Activated T-helper 1 cell treated with anti-CD3 and anti-CD28 coated beads, Interleukin-12 subunit alpha, Interleukin-12 subunit beta, Interleukin-2, Interleukin-4 antibody, amounts not matched to agents 30 ng/mL and 10 ng/mL and 1 ng/mL, durations not matched to agents 14 hours and 24 hours and 36 hours (primary cell): ENCODE data around the gene RIPOR2. TPM values are rescaled to one million over a fixed set of nuclear protein-coding genes. Genes with fewer than 3 reads are reported as not detected.
"Not testable (repeated sequence)": the region's sequence is repeated elsewhere in the genome, so short reads cannot be mapped to it uniquely, and the experiment has no call there.

Source experiments
- DNase-seq: peaks from one replicate; pipeline ENCODE4 v3.0.0; 2021; ENCODE audit warnings: low spot score
- H3K27ac Mint-ChIP-seq: one replicate; pipeline ENCODE4 v1.8.0; 2021; ENCODE audit warnings: mild to moderate bottlenecking, mixed read lengths
- H3K27me3 Mint-ChIP-seq: one replicate; pipeline ENCODE4 v1.8.0; 2022; ENCODE audit warnings: mild to moderate bottlenecking, moderate library complexity, mixed read lengths; ENCODE audit not compliant: insufficient read depth
- H3K36me3 Mint-ChIP-seq: one replicate; pipeline ENCODE4 v1.8.0; 2021; ENCODE audit warnings: low read depth, mixed read lengths
- H3K4me1 Mint-ChIP-seq: one replicate; pipeline ENCODE4 v1.8.0; 2021; ENCODE audit warnings: low read depth, mixed read lengths
- H3K4me3 Mint-ChIP-seq: one replicate; pipeline ENCODE4 v1.8.0; 2021; ENCODE audit warnings: mild to moderate bottlenecking, moderate library complexity, mixed read lengths
- H3K9me3 Mint-ChIP-seq: one replicate; pipeline ENCODE4 v1.8.0; 2021; ENCODE audit warnings: mixed read lengths
- intact Hi-C: fragments of 100-400 bp; cut with micrococcal nuclease; formaldehyde crosslinking; loops from one replicate; pipeline ENCODE4 v1.15.1; 2024
- total RNA-seq: library from RNA; stranded (reverse); gene quantifications from 2 replicates; pipeline ENCODE4 v1.2.3, GENCODE V29; 2022

RIPOR2 gene
- total RNA-seq, 1 donor from 2014 or later, result 30.8 TPM

DNA sequence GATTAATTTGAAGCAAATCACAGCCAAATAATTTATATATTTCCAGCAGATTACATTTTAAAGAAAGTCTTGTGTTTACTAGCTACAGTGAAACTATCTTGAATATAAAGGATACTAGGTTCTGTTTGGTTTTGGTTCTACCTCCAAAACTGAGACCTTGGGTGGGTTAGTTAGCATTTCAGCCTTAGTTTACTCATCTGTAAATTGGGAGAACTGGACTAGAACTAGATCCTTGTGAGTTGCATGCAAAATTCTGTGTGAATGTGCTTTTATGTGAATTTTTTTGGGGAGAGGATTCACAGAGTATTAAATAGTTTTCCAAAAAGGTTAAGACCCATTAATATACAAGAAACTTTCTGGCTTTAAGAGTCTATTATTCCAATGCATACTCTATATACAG is 156.9 kb downstream of the RIPOR2 start:
- H3K36me3 Mint-ChIP-seq, result peaks cover 36% of the 10 kb centered on the region
- intact Hi-C loops, result loop anchor here (5.0 kb wide), 4 partner anchors 78 to 293 kb away; partner anchors contain the start of gene KIAA0319
- H3K9me3 Mint-ChIP-seq, result no peaks in the 10 kb centered on the region
- H3K27me3 Mint-ChIP-seq, result no peaks in the 10 kb centered on the region
- no peak overlapping the region for H3K27ac Mint-ChIP-seq
- H3K4me1 Mint-ChIP-seq, result peaks cover 55% of the 10 kb centered on the region
- DNase-seq, result no peak
- peak overlapping the region; percentile 15 for H3K4me3 Mint-ChIP-seq

DNA sequence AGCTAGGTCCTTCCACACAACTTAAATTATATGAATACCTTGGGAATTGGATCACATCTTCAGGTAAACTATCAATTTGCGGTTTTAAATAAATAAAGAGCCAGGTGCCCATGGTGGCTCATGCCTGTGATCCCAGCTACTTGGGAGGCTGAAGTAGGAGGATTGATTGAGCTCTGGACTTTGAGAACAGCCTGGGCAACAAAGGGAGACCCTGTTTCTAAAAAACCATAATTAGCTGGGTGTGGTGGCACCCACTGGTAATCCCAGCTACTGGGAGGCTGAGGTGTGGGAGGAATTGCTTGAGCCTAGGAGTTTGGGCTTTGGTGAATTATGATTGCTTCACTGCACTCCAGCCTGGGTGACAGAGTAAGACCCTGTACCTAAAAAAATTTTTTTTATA is 157.6 kb downstream of the RIPOR2 start:
- peak overlapping the region; percentile 56 for H3K4me3 Mint-ChIP-seq
- H3K9me3 Mint-ChIP-seq, result no peaks in the 10 kb centered on the region
- no peak for DNase-seq
- H3K27me3 Mint-ChIP-seq, result no peaks in the 10 kb centered on the region
- H3K27ac Mint-ChIP-seq, result no peak overlapping the region
- peaks cover 36% of the 10 kb centered on the region for H3K36me3 Mint-ChIP-seq
- H3K4me1 Mint-ChIP-seq, result peaks cover 55% of the 10 kb centered on the region
- intact Hi-C loops, result loop anchor here (5.0 kb wide), 4 partner anchors 79 to 294 kb away; partner anchors contain the start of gene KIAA0319

DNA sequence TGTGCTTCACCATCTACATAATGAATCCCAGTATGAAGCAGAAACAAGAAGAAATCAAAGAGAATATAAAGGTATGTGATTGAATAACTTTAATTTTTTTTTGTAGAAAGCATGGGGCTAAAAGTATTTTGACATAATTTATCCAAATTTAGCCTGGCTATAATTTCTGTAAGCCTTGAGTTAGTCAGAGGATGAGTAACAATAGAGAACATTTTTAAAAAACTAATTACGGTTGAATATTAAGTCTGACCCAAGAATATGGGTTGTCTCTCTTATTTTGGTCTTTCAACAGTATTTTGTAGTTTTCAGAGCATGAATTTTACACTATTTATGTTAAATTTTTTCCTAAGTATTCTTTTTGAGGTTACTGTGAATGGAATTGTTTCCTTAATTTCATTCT is 158.5 kb downstream of the RIPOR2 start:
- Mint-ChIP-seq H3K9me3 (no peaks in the 10 kb centered on the region), H3K4me1 (peaks cover 52% of the 10 kb centered on the region), H3K4me3 (peak overlapping the region; percentile 98), H3K27ac (no peak overlapping the region), H3K27me3 (no peaks in the 10 kb centered on the region), H3K36me3 (peaks cover 31% of the 10 kb centered on the region)
- intact Hi-C loops, result loop anchor here (5.0 kb wide), 4 partner anchors 80 to 295 kb away; partner anchors contain the start of gene KIAA0319
- DNase-seq, result no peak

DNA sequence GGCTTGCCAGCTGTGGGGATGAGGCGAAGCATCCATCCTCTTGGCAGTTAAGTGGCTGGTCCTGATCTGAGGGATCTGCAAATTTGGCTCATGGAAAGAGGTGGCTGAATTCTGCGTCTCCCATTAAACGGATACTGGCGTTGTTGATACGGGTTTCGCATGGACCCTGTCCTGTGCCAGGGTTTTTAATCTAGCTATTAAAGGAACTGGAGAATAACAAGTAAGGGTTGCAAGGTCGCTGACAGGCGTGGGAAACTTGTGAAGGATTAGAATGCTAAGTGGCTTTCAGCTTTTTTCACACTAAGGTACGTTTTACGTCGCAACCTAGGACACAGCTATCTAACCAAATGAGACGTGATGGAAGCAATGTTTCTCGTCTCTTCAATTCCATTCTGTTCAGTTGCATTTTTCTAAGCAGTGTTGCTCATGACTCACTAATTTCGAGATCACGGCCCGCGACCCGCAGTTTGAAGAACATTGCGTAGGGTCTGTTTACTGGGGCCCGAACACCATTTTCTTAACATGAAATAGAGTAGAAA is 160.2 kb downstream of the RIPOR2 start:
- no peaks in the 10 kb centered on the region for H3K27me3 Mint-ChIP-seq
- H3K4me3 Mint-ChIP-seq, result peak overlapping the region; percentile 98
- intact Hi-C loops, result loop anchor here (1.0 to 5.0 kb wide), 8 partner anchors 13 to 297 kb away; partner anchors contain the start of genes KIAA0319 and TDP2
- H3K4me1 Mint-ChIP-seq, result peaks cover 46% of the 10 kb centered on the region
- no peaks in the 10 kb centered on the region for H3K9me3 Mint-ChIP-seq
- DNase-seq, result no peak
- peak overlapping the region; percentile 98 for H3K27ac Mint-ChIP-seq
- H3K36me3 Mint-ChIP-seq, result peaks cover 24% of the 10 kb centered on the region

DNA sequence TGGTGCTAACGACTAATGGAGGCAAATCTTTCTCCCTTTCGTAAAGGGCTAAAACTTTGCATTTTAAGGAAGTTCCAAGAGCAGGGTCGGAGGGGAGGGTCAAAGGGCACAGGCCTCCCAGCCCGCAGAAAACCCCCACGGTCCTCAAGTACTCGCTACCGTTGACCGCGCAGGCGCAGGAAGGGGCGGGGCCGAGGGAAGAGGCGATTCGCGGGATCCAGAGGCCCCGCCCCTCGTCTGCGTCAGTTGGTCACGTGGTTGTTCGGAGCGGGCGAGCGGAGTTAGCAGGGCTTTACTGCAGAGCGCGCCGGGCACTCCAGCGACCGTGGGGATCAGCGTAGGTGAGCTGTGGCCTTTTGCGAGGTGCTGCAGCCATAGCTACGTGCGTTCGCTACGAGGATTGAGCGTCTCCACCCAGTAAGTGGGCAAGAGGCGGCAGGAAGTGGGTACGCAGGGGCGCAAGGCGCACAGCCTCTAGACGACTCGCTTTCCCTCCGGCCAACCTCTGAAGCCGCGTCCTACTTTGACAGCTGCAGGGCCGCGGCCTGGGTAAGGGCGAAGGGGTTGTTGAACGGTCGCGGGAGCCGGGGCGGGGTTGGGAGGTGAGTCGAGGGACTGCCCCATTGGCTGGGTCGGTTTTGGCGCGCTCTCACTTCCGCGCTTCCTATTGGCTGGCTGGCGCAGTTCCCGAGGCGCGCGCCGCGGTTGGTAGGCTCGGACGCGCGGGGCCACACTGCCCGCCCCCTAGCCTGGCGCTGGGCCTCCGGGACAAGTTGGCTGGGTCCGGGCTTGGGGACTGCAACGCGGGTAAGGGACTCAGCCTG is 160.9 kb downstream of the RIPOR2 start, which contains the start of gene GMNN:
Gene GMNN (plus strand): TSS at position 242 of the 824 bp plus-strand sequence. CDS start 2,310 bp downstream, outside the sequence.
- H3K4me1 Mint-ChIP-seq, result peaks cover 39% of the 10 kb centered on the region
- no peaks in the 10 kb centered on the region for H3K27me3 Mint-ChIP-seq
- no peaks in the 10 kb centered on the region for H3K9me3 Mint-ChIP-seq
- DNase-seq, result peak; percentile 96
- peak within 1 kb of the TSS; percentile 98 for H3K27ac Mint-ChIP-seq
- peaks cover 22% of the 10 kb centered on the region for H3K36me3 Mint-ChIP-seq
- H3K4me3 Mint-ChIP-seq, result peak within 1 kb of the TSS; percentile 98
- intact Hi-C loops, result loop anchor here (1.0 to 5.0 kb wide), 9 partner anchors 13 to 297 kb away; partner anchors contain the start of genes KIAA0319 and TDP2

DNA sequence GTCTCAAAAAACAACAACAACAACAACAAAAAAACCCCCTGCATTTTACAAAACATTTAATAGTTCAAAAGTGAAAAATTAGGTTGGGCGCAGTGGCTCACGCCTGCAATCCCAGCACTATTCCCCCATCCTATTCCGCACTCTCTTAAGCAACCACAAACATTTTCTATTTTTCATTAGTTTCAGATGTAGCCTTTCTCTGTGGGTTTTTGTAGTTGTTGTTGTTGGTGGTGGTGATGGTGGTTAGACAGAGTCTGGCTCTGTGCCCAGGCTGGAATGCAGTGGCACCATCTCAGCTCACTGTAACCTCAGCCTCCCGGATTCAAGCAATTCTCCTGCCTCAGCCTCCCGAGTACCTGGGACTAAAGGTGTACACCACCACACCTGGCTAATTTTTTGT is 167.4 kb downstream of the RIPOR2 start:
- Mint-ChIP-seq H3K9me3 (no peaks in the 10 kb centered on the region), H3K36me3 (no peaks in the 10 kb centered on the region), H3K4me1 (peaks cover 6% of the 10 kb centered on the region), H3K27me3 (no peaks in the 10 kb centered on the region), H3K27ac (no peak overlapping the region), H3K4me3 (no peak overlapping the region)
- intact Hi-C loops, result loop anchor here (5.0 kb wide), 1 partner anchor 336 kb away; no protein-coding TSS in a partner anchor
- no peak for DNase-seq

DNA sequence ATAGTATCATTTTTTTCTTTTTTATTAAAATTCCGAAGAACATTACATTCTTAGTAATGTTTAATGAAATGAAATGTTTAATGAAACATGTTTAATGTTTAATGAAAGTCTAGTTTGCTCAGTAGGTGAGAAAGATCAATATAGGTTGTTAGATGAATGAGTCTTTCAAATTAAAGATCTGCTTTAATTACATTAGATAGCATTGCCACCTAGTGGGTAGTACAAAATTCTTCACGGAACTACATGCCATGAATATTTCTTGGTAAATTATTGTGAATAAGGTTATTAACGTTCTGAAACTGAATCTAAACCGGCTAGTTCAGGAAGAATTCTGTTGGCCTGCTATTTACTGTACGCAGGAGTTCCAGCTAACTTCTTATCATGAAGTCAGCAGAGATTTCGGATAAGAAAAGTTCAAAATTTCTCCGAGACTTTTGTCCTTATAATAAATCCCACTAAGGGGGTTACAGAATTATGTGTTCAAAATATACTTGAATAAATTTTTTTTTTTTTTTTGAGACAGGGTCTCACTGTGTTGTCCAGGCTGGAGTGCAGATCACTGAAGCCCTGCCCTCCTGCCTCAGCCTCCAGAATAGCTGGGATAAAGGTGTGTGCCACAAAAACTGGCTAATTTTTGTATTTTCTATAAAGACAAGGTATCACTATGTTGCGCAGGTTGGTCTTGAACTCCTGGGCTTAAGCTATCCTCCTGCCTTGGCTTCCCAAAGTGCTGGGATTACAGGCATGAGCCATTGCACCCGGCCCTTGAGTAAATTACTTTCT is 168.9 kb downstream of the RIPOR2 start:
- Mint-ChIP-seq H3K9me3 (no peaks in the 10 kb centered on the region), H3K36me3 (no peaks in the 10 kb centered on the region), H3K27me3 (no peaks in the 10 kb centered on the region), H3K4me3 (no peak overlapping the region), H3K4me1 (peaks cover 9% of the 10 kb centered on the region), H3K27ac (no peak overlapping the region)
- intact Hi-C loops, result loop anchor here (1.0 to 5.0 kb wide), 4 partner anchors 24 to 335 kb away; no protein-coding TSS in a partner anchor
- DNase-seq, result no peak

DNA sequence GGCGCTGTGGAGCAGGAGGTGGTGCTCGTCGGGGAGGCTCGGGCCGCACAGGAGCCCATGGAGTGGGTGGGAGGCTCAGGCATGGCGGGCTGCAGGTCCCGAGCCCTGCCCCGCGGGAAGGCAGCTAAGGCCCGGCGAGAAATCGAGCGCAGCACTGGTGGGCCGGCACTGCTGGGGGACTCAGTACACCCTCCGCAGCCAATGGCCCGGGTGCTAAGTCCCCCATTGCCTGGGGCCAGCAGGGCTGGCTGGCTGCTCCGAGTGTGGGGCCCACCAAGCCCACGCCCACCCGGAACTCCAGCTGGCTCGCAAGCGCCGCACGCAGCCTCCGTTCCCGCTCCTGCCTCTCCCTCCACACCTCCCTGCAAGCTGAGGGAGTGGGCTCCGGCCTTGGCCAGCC is 169.8 kb downstream of the RIPOR2 start:
- intact Hi-C loops, result loop anchor here (1.0 to 5.0 kb wide), 4 partner anchors 23 to 334 kb away; no protein-coding TSS in a partner anchor
- not testable (repeated sequence) for H3K9me3 Mint-ChIP-seq, DNase-seq, H3K27ac Mint-ChIP-seq, H3K27me3 Mint-ChIP-seq, H3K36me3 Mint-ChIP-seq, H3K4me3 Mint-ChIP-seq
- peaks cover 13% of the 10 kb centered on the region for H3K4me1 Mint-ChIP-seq

DNA sequence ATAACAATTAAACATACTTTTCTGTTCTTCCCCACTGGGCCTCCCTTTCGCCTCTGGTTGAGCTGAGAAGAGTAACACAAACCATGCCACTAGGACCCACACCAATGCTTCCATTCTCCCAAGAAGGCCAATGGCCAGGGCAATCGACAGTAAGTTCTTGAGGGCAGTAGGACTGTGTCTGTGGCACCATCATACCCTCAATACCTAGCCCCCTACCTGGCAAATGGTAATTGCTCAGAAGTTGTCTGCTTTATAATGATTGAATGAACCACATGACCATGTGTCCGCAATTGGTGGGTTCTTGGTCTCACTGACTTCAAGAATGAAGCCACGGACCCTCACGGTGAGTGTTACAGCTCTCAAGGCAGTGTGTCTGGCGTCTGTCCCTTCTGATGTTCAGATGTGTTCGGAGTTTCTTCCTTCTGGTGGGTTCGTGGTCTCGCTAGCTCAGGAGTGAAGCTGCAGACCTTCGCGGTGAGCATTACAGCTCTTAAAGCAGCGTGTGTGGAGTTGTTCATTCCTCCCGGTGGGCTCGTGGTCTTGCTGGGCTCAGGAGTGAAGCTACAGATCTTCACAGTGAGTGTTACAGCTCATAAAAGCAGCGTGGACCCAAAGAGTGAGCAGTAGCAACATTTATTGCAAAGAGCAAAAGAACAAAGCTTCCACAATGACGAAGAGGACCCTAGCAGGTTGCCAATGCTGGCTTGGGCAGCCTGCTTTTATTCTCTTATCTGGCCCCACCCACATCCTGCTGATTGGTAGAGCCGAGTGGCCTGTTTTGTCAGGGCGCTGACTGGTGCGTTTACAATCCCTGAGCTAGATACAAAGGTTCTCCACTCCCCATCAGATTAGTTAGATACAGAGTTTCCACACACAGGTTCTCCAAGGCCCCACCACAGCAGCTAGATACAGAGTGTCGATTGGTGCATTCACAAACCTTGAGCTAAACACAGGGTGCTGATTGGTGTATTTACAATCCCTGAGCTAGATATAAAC is 170.6 kb downstream of the RIPOR2 start:
- not testable (repeated sequence) for H3K27me3 Mint-ChIP-seq, H3K36me3 Mint-ChIP-seq, H3K9me3 Mint-ChIP-seq, H3K4me3 Mint-ChIP-seq, DNase-seq
- peaks cover 17% of the 10 kb centered on the region for H3K4me1 Mint-ChIP-seq
- intact Hi-C loops, result loop anchor here (5.0 kb wide), 1 partner anchor 333 kb away; no protein-coding TSS in a partner anchor
- peak overlapping the region; percentile 6 for H3K27ac Mint-ChIP-seq

DNA sequence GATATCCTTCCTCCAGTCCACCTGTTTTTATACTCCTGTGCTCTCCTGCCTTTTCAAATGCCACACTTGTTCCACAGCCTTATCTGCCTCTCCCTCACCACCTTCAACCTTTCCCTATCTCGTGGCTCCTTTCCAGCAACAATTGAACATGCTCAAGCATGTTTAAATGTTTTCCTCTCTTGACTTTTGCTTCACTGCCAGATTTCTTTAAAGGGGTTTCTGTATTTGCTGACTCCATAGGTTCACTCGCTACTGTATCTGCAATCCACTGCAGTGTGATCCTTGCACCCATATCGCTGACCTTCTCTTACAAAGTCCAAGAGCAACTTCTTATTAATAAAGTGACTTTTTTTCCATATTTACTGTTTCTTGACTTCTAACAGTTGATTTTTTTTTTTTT is 172.2 kb downstream of the RIPOR2 start:
- intact Hi-C loops, result no loop called here
- no peak for DNase-seq
- no peaks in the 10 kb centered on the region for H3K9me3 Mint-ChIP-seq
- no peaks in the 10 kb centered on the region for H3K36me3 Mint-ChIP-seq
- no peak overlapping the region for H3K4me3 Mint-ChIP-seq
- peaks cover 17% of the 10 kb centered on the region for H3K4me1 Mint-ChIP-seq
- no peaks in the 10 kb centered on the region for H3K27me3 Mint-ChIP-seq
- H3K27ac Mint-ChIP-seq, result no peak overlapping the region

DNA sequence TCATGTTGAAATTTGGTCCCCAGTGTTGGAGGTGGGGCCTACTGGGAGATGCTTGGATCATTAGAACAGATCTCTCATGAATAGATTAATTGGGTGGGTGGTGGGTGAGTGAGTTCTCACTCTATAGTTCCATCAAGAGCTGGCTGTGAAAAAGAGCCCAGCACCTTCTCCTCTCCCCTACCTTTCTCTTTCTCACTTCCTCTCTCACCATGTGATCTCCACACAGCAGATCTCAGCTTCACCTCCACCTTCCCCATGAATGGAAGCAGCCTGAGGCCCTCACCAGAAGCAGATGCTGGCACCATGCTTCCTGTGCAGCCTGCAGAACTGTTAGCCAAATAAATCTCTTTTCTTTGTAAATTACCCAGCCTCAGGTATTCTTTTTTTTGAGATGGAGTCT is 173.9 kb downstream of the RIPOR2 start:
- intact Hi-C loops, result no loop called here
- H3K9me3 Mint-ChIP-seq, result no peaks in the 10 kb centered on the region
- H3K4me3 Mint-ChIP-seq, result no peak overlapping the region
- no peak for DNase-seq
- no peaks in the 10 kb centered on the region for H3K27me3 Mint-ChIP-seq
- no peak overlapping the region for H3K27ac Mint-ChIP-seq
- no peaks in the 10 kb centered on the region for H3K36me3 Mint-ChIP-seq
- H3K4me1 Mint-ChIP-seq, result peaks cover 16% of the 10 kb centered on the region
